HUES6 (cell line): ENCODE measurements around the gene DNAJC22.
"Not testable (repeated sequence)": the region's sequence is repeated elsewhere in the genome, so short reads cannot be mapped to it uniquely, and the experiment has no call there.

Experiments
- H3K27ac ChIP-seq: 2 replicates; pipeline ENCODE4 v1.7.0; 2013; ENCODE audit warnings: low read depth, mild to moderate bottlenecking, low read length, inconsistent platforms
- H3K27me3 ChIP-seq: 2 replicates; pipeline ENCODE4 v1.6.1; 2013; ENCODE audit warnings: low read length; ENCODE audit not compliant: control insufficient read depth, insufficient read depth
- H3K36me3 ChIP-seq: 2 replicates; pipeline ENCODE4 v1.6.1; 2013; ENCODE audit warnings: low read length; ENCODE audit not compliant: control insufficient read depth, insufficient read depth
- H3K4me1 ChIP-seq: 2 replicates; pipeline ENCODE4 v1.6.1; 2013; ENCODE audit warnings: low read length; ENCODE audit not compliant: control insufficient read depth, insufficient read depth
- H3K4me3 ChIP-seq: 2 replicates; pipeline ENCODE4 v1.5.1; 2013; ENCODE audit warnings: low read depth, low read length
- H3K9ac ChIP-seq: one replicate; pipeline ENCODE4 v1.6.1; 2013; ENCODE audit warnings: mild to moderate bottlenecking, low read length
- H3K9me3 ChIP-seq: 2 replicates; pipeline ENCODE4 v1.6.1; 2013; ENCODE audit warnings: low read depth, low read length; ENCODE audit not compliant: control insufficient read depth, insufficient read depth

DNAJC22 gene

DNA sequence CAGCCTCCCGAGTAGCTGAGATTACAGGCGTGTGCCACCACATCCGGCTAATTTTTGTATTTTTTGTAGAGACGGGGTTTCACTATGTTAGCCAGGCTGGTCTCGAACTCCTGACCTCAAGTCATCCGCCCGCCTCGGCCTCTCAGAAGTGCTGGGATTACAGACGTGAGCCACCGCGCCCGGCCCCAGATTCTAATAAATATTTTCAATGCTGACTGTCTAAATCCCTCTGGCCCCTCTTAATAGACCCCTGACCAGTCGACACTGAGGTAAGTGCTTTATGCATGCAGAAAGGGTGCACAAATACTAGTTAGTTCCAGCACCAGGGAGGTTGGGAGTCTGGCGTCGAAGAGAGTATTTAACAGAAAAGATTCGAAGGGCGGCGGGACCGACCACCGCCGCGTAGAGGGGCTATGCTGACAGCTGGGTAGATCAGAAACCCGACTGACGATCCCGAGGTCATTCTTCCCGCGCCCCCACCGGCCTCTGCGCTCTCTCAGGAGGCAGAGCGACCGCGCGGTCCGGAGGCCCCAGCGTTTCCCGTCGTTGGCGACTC, 19.5 kb downstream of the DNAJC22 start:
- Histone ChIP-seq H3K4me3 (peak overlapping the region; percentile 98), H3K9me3 (no peaks in the 10 kb centered on the region), H3K4me1 (peaks cover 16% of the 10 kb centered on the region), H3K27ac (peak overlapping the region; percentile 88; the same call in 1 of the 2 replicates), H3K36me3 (no peaks in the 10 kb centered on the region), H3K27me3 (peaks cover 12% of the 10 kb centered on the region), H3K9ac (peak overlapping the region; percentile 91)

DNA sequence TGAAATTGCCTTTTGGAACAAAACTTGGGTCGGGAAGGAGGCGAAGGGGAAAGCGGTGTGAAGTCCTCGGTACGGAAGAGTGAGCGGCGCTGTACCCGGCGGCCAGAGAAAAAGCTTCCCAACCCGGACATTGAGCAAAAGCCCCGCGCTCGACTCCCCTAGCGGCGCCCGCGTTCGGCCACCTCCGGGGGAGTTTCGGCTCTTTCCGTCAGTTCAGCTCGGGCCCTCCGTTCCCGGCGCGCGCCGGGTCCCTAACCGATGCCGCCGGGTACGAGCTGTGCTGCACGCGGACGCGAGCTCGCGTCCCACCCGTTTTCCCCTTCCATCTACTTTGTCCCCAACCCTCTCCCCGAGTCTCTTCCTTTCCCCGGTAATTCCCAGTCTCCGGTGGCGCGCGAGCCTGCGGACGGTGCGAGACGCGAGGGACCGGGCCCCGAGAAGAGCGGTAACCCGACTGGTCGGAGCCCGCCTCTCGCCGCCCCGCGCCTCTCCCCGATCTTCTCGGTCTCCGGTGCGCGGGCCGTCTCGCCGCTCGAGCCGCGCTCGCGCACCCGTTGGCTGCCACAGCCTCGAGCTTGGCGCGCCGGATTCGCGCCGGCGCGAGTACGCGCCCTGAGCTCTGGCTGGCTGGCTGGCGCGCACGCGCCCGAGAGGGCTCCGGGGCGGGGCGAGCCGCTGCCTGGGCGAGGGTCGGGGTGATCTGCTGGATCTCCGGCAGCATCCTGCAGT, 20.1 kb downstream of the DNAJC22 start:
- Histone ChIP-seq H3K4me3 (peak overlapping the region; percentile 98), H3K9ac (peak overlapping the region; percentile 91), H3K27ac (peak overlapping the region; percentile 88), H3K27me3 (peaks cover 12% of the 10 kb centered on the region), H3K4me1 (peaks cover 16% of the 10 kb centered on the region), H3K36me3 (no peaks in the 10 kb centered on the region), H3K9me3 (no peaks in the 10 kb centered on the region)

DNA sequence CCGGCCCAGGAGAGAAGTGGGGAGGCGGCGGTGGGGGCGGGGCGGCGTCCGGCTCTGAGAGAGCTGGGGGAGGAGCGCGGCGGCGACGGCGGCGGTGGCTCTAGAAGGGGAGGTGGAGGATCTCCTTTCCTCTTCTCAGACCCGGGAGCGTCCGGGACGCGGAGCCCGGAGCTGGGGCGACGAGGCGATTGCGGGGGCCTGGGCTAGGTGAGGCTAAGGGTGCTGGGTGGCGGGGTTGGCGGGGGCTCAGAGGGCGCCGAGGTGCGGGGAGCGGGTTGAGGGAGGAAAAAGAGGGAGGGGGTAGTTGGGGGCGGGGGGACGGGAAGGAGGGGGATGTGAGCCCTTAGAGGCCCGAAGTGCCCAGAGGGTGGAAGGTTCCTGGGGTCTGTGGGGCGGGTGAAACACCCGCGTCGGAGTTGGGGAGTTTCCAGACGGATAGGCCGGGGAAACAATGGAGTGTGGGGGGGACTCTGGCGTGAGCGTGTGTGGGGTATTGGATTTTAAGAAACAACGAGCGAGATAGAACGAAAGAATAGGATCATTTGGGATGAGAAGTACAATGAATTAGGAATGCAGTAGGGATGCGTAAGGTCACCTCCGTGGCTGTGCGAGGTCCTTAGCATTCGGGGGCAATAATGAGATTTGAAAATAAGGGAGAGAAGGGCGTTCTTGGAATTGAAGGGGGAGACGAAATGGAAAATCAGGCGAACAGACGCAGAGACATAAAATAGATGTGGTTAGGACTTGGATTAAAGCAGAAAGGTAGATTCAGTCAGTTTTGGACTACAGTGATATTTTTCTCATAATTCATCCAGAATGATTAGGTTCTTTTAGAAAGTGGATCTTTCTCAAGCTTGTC, 20.9 kb downstream of the DNAJC22 start, which contains the start of gene SPATS2:
SPATS2 (plus strand) TSS at position 82 of the 859 bp plus-strand sequence. CDS start 93,551 bp downstream, outside the sequence.
- peaks cover 16% of the 10 kb centered on the region for H3K4me1 ChIP-seq
- H3K9me3 ChIP-seq: no peaks in the 10 kb centered on the region
- H3K27me3 ChIP-seq: peaks cover 12% of the 10 kb centered on the region
- H3K36me3 ChIP-seq: no peaks in the 10 kb centered on the region
- peak within 1 kb of the TSS; percentile 91 for H3K9ac ChIP-seq
- H3K27ac ChIP-seq: peak within 1 kb of the TSS; percentile 88
- H3K4me3 ChIP-seq: peak within 1 kb of the TSS; percentile 98

DNA sequence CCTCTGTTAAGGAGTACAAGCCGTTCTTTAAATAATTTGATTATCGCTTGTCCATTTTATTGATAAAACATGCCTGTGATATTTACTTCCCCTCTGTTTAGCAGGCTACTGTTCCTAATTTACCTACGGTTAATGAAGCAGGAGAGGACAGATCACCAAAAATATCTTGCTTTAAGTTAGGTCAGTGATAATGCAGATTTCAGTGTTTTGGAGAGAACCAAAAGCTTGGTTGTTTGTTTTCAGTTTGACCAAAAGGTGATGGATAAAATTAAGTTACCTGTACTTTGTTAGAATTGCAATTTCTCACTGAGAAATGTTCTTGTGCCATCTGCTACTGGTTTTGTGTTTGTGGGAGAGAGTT, 21.5 kb downstream of the DNAJC22 start:
- Histone ChIP-seq H3K36me3 (no peaks in the 10 kb centered on the region), H3K4me3 (peak overlapping the region; percentile 98), H3K27me3 (peaks cover 12% of the 10 kb centered on the region), H3K9ac (peak overlapping the region; percentile 82), H3K4me1 (peaks cover 16% of the 10 kb centered on the region), H3K27ac (no peak overlapping the region), H3K9me3 (no peaks in the 10 kb centered on the region)

DNA sequence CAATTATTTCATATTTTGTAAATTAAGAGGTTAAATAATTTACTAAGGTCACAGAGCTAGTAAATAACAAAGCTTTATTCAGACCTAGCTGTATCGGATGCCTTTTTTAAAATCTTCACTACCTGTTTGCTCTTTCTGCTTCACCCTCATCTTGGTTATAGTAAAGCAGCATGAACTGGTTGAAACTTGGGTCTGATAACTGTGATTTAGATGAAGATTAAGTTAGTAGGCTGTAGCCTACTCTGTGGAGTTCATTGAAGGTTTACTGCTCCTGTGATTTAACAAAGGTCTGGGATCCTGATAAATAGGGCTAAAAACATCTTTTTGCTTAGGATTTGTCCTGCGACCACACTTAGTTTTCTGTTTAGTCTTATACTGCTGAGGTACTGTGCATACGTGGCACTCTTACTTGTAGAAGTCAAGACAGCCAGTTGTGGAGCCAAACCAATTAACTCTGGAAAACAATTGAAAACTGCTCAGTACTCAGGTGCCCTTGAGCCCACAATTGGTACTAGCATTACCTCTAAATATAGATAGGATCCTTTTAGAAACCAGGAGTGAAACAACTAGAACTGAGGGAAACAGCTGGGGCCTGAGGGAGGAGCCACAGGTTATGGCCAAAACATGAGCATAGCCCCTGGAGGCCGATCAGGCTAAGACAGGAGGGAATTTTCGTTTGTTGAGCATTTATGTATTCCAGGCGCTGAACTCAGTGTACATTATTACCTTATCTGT, 22.9 kb downstream of the DNAJC22 start:
- Histone ChIP-seq H3K9ac (no peak overlapping the region), H3K36me3 (no peaks in the 10 kb centered on the region), H3K4me3 (peak overlapping the region; percentile 7; the same call in 1 of the 2 replicates), H3K4me1 (peaks cover 16% of the 10 kb centered on the region), H3K27ac (no peak overlapping the region), H3K27me3 (peaks cover 11% of the 10 kb centered on the region), H3K9me3 (no peaks in the 10 kb centered on the region)

- Histone ChIP-seq H3K4me3 (no peak overlapping the region), H3K27me3 (peaks cover 2% of the 10 kb centered on the region), H3K9me3 (no peaks in the 10 kb centered on the region), H3K36me3 (no peaks in the 10 kb centered on the region), H3K27ac (no peak overlapping the region), H3K9ac (no peak overlapping the region), H3K4me1 (peaks cover 16% of the 10 kb centered on the region)
Measured at GRCh38 chr12:49370539-49370938, 23.9 kb downstream of the DNAJC22 start.

DNA sequence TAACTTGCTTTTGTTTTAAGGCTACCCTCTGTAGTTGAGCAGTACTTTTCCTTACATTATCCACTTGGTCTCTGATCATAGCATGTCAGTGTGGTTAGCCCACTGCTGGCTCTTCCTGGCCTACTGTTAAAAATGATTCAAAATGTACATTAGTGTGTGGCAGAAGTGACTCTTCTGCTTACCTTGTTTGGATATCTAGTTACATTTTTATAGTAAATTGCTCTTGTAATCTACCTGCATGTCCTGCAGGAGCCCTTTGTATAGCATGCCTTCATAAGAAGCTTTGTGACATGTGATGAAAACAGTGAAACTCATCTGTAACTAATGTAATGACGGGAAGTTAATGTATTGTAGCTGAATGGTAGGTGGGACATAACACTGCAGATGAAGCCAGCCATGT, 28.7 kb downstream of the DNAJC22 start:
- Histone ChIP-seq H3K36me3 (no peaks in the 10 kb centered on the region), H3K9ac (no peak overlapping the region), H3K27ac (no peak overlapping the region), H3K4me3 (no peak overlapping the region), H3K27me3 (no peaks in the 10 kb centered on the region), H3K4me1 (no peaks in the 10 kb centered on the region), H3K9me3 (no peaks in the 10 kb centered on the region)

DNA sequence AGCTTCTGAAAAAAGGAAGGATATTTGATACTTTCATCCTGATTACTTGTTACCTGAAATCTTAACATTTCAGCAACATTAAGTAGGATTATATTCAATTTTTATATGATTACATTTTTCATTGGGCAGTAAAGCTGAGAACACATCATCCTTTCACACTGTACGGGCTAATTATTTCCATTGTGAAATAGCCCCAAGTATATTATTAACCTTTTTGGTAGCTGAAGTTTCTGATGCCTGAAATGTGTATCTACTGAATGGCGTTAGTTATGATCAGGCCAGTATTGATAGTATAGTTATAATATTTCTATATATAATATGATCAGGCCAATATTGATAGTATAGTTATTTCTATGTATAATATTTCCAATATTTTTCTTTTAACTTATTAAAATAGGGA, 30.7 kb downstream of the DNAJC22 start:
- no peak overlapping the region for H3K27ac ChIP-seq
- no peaks in the 10 kb centered on the region for H3K4me1 ChIP-seq
- no peaks in the 10 kb centered on the region for H3K9me3 ChIP-seq
- H3K4me3 ChIP-seq: no peak overlapping the region
- no peak overlapping the region for H3K9ac ChIP-seq
- no peaks in the 10 kb centered on the region for H3K27me3 ChIP-seq
- H3K36me3 ChIP-seq: no peaks in the 10 kb centered on the region

DNA sequence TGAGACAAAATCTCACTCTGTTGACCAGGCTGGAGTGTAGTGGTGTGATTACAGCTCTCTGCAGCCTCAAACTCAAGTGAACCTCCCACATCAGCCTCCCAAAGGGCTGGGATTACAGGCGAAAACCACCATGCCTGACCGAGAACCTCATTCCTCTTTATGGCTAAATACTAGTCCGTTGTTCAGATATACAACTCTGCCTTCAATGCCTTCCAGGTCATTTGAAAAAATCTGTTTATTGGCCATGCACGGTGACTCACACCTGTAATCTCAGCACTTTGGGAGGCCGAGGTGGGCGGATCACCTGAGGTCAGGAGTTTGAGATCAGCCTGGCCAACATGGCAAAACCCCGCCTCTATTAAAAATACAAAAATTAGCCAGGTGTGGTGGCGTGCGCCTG, 33.5 kb downstream of the DNAJC22 start:
- not testable (repeated sequence) for H3K9me3 ChIP-seq, H3K27ac ChIP-seq, H3K4me3 ChIP-seq, H3K36me3 ChIP-seq, H3K4me1 ChIP-seq, H3K9ac ChIP-seq, H3K27me3 ChIP-seq

GRCh38 chr12:49388682-49389386, 42.1 kb downstream of the DNAJC22 start:
- H3K36me3 ChIP-seq: no peaks in the 10 kb centered on the region
- H3K27me3 ChIP-seq: no peaks in the 10 kb centered on the region
- H3K4me3 ChIP-seq: no peak overlapping the region
- 0 out of 2 replicates have a peak, but pooled peaks cover 7% of the 10 kb centered on the region for H3K4me1 ChIP-seq
- no peak overlapping the region for H3K9ac ChIP-seq
- H3K27ac ChIP-seq: no peak overlapping the region
- no peaks in the 10 kb centered on the region for H3K9me3 ChIP-seq
